ENCODE results near the gene OR6Q1.

The OR6Q1 gene

DNA sequence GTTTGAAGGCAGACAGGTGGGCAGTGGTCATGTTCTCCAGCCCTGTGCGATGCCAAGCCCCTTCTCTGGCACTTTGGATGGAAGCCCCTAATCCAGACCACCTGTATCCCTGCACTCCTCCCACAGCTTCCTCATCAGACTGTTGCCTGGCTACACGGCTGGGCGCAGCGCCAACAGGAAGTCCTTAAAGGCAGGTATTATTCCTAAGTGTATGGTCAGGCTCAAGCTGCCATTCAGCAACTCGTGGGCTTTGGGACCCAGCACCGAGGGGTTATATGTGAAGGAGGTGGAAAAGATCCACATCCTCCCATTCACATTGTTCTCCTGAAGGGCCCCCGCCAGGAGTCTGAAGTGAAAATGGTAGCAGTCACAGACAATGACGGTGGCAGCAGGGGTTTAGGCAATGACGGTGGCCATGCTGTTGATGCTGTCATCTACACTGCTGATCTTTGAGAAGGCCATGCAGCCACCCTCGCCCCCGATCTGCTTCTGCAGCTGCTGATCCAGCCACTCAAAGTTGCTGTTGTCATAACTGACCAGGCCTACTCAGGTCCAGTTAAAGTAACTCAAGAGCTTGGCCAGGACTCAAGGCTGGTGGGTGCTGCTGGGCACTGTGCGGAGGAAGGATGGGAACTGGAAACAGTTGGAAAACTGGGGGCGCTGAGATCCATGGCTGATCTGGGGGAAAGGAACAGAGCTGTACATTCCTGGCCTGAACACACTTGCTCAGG is 27.7 kb downstream of the OR6Q1 start:
- DNase-seq, result no peak

DNA sequence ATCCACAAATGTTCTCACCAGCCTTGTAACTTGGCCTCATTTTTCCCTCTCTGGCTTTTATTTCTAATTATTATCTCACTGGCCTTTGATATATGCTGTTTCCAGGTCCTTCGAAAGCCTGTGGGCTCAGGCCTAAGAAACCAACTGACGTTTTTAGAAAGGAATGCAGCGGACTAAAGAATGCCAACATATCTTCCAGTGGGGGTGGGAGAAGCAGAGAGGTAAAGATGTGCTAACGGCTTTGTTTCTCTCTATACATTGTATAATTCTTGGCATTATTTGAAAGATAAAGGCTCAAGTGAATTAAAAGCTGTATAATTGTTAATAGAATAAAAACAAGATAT is 28.2 kb downstream of the OR6Q1 start:
- no peak for DNase-seq

- no peak for DNase-seq
Measured at GRCh38 chr11:58060535-58060934, 29.8 kb downstream of the OR6Q1 start.

- DNase-seq, result no peak
Measured at GRCh38 chr11:58060939-58061672, 30.4 kb downstream of the OR6Q1 start.

GRCh38 chr11:58061813-58062212 is 31.1 kb downstream of the OR6Q1 start:
- DNase-seq, result no peak

DNA sequence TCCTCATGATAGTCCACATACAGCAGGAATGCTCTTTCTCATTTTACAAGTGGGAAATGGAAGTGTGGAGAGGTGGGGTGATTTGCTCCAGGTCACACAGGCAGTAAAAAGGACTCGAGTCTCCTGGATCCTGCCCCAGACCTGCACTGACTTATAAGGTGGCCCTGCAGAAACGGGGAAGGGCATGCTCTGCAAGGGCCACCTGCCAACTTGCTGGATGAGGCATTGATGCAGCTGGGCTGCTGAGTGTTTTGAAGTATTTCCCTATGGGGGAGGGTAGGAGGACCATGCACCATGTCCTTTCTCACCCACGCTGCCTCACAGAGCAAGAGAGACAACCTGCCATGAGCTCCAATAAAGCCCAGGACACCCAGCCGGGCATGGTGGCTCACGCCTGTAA is 36.9 kb downstream of the OR6Q1 start:
- DNase-seq, result no peak

DNA sequence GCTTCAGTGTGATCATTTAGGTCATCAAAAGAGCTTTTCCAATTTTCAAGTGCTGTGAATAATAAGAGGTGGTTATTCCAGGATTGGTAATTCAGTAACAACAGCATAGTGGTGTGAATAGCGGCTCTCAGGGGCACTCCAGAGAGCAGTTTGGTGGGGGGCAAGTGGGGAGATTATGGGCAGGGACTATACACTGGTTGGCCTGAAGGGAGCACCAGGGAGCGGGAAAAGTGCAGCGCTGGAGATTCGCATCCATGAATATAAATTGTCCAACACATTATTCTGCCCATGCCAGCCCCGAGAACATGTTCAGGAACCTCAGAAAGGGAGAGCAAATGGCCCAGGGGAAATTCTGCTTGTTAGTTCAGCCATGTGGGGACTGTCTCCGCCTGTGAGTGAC is 37.9 kb downstream of the OR6Q1 start:
- no peak for DNase-seq

- DNase-seq, result no peak
Measured at GRCh38 chr11:58070585-58070984, 39.8 kb downstream of the OR6Q1 start.

- DNase-seq, result no peak
Measured at GRCh38 chr11:58075781-58076180, 45.0 kb downstream of the OR6Q1 start.

All from suppressor macrophage treated with lipopolysaccharide for 4 hours (primary cell).